ENCODE results near the gene DLX2. TPM values are rescaled to one million over a fixed set of nuclear protein-coding genes. Genes with fewer than 3 reads are reported as not detected.

The DLX2 gene
- total and polyA plus RNA-seq, 2 of the 13 experiments (the other 11 are each of a cell fraction or from before 2014, with no cell fraction given), result 0.07 to 0.15 TPM

DNA sequence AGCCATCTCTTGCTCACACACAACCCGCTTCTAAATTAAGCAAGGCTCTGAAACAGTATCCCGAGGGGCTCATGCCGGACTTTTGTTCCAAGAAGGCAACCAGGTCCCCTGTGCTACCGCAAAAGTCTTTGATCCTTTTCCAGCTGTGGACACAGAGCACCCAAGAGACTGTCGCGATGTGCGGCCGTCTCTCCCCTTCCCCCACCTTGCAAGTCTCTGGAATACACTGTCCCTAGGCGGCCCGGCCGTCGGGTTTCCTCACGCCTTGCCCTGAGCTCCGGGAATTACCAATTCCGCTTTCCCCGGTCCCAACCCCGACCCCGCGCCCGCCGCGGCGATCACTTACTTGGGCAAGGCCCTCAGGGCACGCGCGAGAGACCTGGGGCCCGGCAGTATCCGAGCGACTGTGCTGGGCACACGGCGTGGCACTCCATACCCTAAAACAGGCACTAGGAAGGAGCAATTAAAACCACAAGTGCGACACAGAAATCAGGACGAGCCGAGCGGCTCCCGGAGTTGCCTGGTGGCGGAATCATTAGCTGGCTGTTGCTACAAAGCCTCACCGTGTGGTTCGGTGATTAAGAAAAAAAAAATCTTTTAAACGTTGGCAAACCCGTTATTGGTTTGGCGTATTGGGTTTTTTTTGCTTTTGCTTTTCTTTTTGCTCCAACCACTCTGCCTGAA lies 19.6 kb downstream of the DLX2 start (continued):
- TF ChIP-seq ARHGAP35 (CRISPR knock-in tag; IDR thresholded peaks at IDR 0.05; ENCODE audit: borderline replicate concordance) (no peak), REXO4 (CRISPR knock-in tag; IDR thresholded peaks at IDR 0.05; ENCODE audit: borderline replicate concordance) (no peak), HOXA5 (CRISPR knock-in tag; IDR thresholded peaks at IDR 0.05) (no peak), ZNF232 (CRISPR knock-in tag; IDR thresholded peaks at IDR 0.05; ENCODE audit: borderline replicate concordance) (no peak), ASH2L (IDR thresholded peaks at IDR 0.05; ENCODE audit: insufficient read length, low read depth, low read length) (no peak), CCDC6 (CRISPR knock-in tag; IDR thresholded peaks at IDR 0.05) (no peak), ZNF230 (CRISPR knock-in tag; IDR thresholded peaks at IDR 0.05) (no peak), ZNF619 (CRISPR knock-in tag; IDR thresholded peaks at IDR 0.05) (0 out of 2 replicates have a peak, but pooled peaks have one; percentile 56), MED1 (CRISPR knock-in tag; IDR thresholded peaks at IDR 0.05) (no peak)
- TF ChIP-seq, protein P1, sequence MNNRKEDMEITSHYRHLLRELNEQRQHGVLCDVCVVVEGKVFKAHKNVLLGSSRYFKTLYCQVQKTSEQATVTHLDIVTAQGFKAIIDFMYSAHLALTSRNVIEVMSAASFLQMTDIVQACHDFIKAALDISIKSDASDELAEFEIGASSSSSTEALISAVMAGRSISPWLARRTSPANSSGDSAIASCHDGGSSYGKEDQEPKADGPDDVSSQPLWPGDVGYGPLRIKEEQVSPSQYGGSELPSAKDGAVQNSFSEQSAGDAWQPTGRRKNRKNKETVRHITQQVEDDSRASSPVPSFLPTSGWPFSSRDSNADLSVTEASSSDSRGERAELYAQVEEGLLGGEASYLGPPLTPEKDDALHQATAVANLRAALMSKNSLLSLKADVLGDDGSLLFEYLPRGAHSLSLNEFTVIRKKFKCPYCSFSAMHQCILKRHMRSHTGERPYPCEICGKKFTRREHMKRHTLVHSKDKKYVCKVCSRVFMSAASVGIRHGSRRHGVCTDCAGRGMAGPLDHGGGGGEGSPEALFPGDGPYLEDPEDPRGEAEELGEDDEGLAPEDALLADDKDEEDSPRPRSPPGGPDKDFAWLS (CRISPR knock-in tag; IDR thresholded peaks at IDR 0.05; ENCODE audit: borderline replicate concordance), result no peak
- TF ChIP-seq, protein P2, sequence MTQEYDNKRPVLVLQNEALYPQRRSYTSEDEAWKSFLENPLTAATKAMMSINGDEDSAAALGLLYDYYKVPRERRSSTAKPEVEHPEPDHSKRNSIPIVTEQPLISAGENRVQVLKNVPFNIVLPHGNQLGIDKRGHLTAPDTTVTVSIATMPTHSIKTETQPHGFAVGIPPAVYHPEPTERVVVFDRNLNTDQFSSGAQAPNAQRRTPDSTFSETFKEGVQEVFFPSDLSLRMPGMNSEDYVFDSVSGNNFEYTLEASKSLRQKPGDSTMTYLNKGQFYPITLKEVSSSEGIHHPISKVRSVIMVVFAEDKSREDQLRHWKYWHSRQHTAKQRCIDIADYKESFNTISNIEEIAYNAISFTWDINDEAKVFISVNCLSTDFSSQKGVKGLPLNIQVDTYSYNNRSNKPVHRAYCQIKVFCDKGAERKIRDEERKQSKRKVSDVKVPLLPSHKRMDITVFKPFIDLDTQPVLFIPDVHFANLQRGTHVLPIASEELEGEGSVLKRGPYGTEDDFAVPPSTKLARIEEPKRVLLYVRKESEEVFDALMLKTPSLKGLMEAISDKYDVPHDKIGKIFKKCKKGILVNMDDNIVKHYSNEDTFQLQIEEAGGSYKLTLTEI (CRISPR knock-in tag; conservative IDR thresholded peaks at IDR 0.05), result no peak
- TF ChIP-seq, protein P3, sequence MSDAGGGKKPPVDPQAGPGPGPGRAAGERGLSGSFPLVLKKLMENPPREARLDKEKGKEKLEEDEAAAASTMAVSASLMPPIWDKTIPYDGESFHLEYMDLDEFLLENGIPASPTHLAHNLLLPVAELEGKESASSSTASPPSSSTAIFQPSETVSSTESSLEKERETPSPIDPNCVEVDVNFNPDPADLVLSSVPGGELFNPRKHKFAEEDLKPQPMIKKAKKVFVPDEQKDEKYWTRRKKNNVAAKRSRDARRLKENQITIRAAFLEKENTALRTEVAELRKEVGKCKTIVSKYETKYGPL (CRISPR knock-in tag; IDR thresholded peaks at IDR 0.05), result no peak
- TF ChIP-seq, protein P4, sequence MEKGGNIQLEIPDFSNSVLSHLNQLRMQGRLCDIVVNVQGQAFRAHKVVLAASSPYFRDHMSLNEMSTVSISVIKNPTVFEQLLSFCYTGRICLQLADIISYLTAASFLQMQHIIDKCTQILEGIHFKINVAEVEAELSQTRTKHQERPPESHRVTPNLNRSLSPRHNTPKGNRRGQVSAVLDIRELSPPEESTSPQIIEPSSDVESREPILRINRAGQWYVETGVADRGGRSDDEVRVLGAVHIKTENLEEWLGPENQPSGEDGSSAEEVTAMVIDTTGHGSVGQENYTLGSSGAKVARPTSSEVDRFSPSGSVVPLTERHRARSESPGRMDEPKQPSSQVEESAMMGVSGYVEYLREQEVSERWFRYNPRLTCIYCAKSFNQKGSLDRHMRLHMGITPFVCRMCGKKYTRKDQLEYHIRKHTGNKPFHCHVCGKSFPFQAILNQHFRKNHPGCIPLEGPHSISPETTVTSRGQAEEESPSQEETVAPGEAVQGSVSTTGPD (CRISPR knock-in tag; IDR thresholded peaks at IDR 0.05), result no peak
- TF ChIP-seq, protein P5, sequence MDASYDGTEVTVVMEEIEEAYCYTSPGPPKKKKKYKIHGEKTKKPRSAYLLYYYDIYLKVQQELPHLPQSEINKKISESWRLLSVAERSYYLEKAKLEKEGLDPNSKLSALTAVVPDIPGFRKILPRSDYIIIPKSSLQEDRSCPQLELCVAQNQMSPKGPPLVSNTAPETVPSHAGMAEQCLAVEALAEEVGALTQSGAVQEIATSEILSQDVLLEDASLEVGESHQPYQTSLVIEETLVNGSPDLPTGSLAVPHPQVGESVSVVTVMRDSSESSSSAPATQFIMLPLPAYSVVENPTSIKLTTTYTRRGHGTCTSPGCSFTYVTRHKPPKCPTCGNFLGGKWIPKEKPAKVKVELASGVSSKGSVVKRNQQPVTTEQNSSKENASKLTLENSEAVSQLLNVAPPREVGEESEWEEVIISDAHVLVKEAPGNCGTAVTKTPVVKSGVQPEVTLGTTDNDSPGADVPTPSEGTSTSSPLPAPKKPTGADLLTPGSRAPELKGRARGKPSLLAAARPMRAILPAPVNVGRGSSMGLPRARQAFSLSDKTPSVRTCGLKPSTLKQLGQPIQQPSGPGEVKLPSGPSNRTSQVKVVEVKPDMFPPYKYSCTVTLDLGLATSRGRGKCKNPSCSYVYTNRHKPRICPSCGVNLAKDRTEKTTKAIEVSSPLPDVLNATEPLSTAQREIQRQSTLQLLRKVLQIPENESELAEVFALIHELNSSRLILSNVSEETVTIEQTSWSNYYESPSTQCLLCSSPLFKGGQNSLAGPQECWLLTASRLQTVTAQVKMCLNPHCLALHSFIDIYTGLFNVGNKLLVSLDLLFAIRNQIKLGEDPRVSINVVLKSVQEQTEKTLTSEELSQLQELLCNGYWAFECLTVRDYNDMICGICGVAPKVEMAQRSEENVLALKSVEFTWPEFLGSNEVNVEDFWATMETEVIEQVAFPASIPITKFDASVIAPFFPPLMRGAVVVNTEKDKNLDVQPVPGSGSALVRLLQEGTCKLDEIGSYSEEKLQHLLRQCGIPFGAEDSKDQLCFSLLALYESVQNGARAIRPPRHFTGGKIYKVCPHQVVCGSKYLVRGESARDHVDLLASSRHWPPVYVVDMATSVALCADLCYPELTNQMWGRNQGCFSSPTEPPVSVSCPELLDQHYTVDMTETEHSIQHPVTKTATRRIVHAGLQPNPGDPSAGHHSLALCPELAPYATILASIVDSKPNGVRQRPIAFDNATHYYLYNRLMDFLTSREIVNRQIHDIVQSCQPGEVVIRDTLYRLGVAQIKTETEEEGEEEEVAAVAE (CRISPR knock-in tag; IDR thresholded peaks at IDR 0.05; ENCODE audit: borderline replicate concordance), result no peak
- TF ChIP-seq, protein P6, sequence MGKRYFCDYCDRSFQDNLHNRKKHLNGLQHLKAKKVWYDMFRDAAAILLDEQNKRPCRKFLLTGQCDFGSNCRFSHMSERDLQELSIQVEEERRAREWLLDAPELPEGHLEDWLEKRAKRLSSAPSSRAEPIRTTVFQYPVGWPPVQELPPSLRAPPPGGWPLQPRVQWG (CRISPR knock-in tag; IDR thresholded peaks at IDR 0.05; ENCODE audit: borderline replicate concordance, low read depth), result no peak
